Fibroblast of gingiva (primary cell): ENCODE data around the gene TLCD5.

Experiments
- DNase-seq: peaks from one replicate; pipeline ENCODE4 v3.0.0-alpha.2; 2011; ENCODE audit warnings: low read depth

TLCD5 gene

DNA sequence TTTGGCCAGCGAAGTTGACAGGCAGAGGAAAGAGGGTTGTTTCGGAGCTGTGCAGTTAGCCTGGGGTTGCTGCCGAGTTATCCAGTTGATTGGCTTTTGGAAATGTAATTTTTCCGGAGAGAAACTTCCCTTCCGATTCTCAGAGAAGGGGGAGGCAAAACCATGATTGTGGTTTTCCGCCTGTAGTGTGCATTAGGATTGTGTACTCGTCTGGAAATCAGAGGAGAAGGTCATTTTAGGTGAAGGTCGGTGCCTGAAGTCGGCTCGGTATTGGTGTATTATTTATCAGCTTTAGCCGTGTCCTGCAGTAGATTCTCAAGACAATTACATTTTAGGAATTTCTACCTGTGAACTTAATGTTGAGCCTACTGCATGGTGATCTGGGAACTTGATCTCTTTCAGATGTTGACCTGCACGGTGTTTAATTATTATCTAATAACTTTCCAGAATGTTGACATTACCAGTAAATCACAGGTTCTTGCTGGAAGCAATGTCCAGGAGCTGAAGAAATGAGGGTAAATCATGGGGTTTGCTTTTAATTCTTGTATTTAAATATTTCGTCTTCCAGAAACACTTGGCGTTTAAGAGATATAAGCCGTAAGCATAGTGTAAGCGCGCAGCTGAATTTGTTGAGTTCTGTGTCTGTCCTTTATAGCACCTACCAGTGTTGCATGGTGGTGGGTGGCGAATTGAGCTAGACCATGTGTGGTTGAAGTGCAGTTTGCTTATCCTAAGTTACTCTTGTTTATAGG lies 12.4 kb downstream of the TLCD5 start:
- no peak for DNase-seq

DNA sequence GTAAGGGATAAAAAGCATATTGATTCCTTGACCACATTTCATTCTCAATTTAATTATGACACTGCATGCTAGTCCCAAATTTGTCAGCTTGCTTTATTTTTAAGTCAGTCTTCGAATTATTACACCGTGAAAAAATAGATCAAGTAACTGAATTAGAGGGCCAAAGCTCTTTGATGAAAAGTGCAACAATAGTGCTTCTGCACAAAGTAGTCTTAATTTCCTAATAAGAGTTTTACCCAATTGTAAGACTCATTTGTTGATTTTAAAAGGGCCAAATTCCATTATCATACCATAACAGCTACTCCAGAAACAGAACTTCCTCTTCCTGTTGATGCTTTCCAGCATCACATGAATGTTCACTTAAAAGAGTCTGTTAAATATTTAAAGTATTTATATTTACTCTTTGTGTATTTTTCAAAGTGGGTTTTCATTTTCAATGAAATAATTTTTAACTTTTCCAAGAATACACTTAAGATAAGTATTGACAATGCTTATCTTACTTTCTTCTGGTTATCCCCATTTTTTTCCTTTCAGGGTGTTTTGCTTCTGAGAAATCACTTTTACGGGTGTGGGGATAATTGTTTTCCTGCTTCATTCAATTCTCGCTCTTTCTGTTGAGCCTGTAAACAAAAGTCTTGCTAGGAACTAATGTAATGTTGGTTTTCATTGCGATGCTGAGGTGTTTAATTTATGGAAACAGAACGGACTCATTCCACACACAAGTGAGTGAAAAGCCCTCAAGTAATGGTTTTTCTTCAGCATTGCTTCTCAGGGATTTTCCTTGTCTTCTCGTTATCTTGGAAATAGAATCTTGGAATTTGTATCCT lies 13.2 kb downstream of the TLCD5 start:
- peak; percentile 51 for DNase-seq

- DNase-seq: no peak
Observed at GRCh38 chr11:120339394-120339890, 14.3 kb downstream of the TLCD5 start.

DNA sequence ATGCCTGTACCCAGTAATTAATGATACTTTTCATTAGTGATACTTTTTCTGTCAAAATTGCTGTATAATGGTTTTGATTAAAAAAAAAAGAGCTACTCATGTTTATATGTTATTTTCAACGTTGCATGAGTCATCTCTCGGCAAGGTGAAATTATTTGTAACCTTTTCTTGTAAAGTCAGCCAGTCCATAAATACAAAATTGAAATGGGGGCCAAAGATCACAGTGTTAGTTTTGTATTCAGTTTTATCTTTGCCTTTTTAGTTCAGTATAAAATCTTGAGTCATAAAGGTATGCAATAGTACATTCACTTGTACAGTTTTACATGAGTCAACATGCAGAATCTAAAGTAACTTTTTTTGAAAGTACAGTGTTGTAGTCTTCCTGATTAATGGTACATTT lies 15.4 kb downstream of the TLCD5 start:
- no peak for DNase-seq

- DNase-seq: no peak
Observed at GRCh38 chr11:120342226-120342625, 17.1 kb downstream of the TLCD5 start.

DNA sequence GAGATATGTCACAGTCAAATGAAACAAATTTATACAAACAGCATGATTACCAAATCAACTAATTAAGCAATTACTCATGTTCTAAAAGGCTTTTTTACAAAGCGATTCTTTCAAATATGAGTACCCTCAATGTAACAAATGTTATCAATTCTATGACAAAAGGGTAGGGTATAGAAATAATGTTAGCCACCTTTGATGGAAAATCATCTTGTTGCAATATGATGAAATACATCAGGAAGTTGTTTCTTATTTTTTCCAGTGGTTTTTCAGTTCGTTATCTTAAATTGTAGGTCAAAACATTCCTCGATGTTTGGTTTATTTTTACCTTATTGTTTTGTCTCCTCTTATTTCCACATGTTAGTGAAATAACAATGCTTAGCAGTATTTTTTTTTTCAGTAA lies 17.6 kb downstream of the TLCD5 start:
- no peak for DNase-seq

DNA sequence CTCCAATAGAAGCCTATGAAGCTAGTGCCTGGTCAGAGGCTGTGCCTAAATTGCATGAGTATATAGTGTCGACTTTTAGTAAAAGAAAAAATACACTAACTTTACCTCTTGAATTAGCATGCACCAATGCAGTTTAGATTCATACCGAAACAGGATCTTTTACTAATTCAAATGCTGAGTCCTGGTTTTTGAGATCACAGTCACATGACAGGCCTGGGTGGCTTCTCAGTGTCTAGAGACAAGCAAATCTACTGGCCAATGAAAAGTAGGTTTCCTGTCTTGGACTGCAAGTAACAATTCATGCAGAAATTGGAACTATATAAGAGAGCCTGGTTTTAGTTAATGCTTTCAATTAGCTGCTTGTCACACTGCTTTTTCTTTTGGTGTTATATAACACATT lies 18.3 kb downstream of the TLCD5 start:
- no peak for DNase-seq

DNA sequence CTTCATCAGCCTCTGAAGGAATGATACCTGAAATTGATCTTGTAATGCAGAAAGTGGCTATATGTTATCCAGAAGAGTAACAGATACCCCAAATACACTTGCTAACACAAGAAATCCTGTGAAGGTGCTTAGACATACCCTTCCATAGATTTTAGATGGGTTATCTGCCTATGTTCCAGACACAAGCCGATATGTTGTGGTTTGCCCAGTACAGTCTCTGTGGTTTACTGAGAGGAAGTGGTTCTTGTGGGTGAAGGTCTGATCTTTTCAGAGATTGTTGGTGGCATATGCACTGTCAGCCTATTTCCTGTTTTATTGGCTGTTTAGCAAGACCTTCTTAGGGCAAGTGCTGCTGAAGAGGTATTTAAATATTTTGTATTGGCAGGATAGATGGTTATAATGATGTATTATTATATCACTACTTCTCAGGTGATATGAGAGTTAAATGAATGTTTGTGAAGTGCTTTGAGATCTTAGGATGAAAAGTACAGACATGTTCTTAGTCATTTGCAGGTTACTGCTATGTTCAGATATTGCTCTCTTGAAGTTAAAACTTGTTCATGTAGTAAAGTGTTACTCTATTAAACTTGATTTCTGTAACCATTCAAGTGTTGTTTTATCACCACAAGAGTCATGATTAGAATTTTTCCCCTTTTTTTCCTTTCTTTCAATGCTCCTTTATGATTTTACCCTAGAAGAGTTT lies 19.4 kb downstream of the TLCD5 start:
- no peak for DNase-seq

DNA sequence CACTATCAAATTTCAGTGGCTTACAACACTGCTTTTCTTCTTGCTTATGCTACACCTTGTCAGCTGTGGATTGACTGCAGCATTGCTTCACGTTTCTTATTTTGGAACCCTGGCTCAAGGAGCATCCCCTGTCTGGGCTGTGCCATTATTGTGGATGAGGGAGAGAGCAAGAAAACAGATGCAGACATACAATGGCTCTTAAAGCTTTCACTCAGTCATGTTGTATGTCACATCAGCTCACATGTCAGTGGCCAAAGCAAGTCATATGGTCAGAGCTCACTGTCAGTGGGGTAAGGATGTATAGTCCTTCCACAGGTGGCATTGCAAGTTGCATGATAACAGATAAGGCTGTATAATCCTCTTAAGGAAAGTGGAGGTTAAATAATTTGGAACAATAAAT lies 21.1 kb downstream of the TLCD5 start:
- no peak for DNase-seq

DNA sequence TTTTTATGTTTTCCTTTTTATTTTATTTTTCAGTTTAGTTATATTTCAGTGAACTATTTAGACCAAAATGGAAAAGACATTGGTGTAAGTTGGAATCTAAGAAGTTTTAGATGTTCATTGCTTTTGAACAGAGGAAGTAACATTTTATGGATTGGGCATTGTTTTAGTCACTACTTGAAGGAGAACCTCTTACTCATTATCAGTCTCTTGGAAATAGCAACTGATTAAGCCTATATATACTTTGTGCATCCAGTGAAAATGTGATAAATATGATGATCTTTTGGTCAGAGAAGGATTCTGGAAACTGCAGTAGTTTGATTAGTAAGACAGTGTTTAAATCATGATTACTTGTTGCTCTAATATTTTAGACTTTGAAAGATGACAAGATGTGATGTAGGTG lies 25.5 kb downstream of the TLCD5 start:
- no peak for DNase-seq

DNA sequence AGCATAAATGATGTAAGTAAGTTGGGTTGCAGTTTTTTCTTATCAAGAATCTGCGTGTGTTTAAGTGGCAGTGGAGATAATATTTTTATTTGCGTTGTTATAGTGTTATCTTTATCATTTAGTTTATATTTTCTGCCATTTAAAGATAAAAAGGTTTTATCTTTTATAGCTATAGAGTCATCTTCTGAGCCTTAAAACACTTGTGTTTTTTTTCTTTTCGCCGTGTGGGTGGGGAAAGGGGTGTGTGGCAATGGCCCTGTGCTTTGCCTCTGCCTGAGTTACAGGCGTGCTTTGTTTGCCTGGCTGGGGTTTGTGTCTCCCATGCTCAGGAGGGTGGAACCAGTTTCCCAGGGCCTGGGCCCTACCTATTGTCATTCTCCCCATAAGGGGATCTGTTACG lies 27.3 kb downstream of the TLCD5 start:
- no peak for DNase-seq

GRCh38 chr11:120354068-120354467 lies 29.0 kb downstream of the TLCD5 start:
- no peak for DNase-seq

GRCh38 chr11:120354779-120355178 lies 29.7 kb downstream of the TLCD5 start:
- no peak for DNase-seq

- DNase-seq: no peak
Observed at GRCh38 chr11:120357620-120358019, 32.5 kb downstream of the TLCD5 start.

DNA sequence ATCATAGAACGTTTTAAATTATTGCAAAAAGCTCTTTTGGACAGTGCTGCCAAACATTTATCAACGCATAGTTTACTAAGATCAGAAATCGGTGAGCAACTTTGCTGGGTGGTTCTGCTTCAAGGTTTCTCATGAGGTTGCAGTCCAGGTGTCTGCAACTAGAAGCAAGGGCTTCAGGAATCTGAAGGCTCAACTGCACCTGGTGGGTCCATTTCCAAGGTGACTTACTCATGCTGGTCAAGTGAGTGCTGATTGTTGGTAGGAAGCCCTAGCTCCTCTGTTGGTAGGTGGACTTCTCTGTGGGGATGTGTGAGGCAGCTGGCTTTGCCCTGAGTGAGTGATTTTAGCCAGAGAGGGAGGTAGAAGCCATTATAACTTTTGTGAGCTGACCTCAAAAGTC lies 33.6 kb downstream of the TLCD5 start:
- DNase-seq: no peak

GRCh38 chr11:120363436-120363835 lies 38.3 kb downstream of the TLCD5 start:
- no peak for DNase-seq

DNA sequence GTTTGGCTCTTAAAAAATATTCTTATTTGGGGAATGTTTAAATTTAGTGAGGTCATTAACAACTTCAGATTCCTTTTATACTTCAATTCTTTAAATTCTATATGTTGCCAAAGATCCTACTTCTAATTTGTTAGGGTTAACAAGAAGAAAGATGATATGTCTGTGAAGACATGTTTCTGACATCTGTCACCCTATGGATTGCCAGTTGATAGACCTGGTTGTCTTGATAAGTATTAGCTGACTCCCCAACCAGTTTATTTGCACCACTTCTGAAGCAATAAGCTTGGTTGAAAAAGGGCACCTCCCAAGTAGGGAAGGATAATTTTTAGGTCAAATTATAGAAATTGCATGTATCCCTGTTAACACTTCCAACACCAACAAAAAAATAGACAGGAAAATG lies 40.4 kb downstream of the TLCD5 start:
- no peak for DNase-seq

GRCh38 chr11:120372296-120372695 lies 47.2 kb downstream of the TLCD5 start:
- DNase-seq: no peak

- no peak for DNase-seq
Observed at GRCh38 chr11:120375076-120375475, 50.0 kb downstream of the TLCD5 start.

GRCh38 chr11:120376547-120377182 lies 51.6 kb downstream of the TLCD5 start:
- no peak for DNase-seq

DNA sequence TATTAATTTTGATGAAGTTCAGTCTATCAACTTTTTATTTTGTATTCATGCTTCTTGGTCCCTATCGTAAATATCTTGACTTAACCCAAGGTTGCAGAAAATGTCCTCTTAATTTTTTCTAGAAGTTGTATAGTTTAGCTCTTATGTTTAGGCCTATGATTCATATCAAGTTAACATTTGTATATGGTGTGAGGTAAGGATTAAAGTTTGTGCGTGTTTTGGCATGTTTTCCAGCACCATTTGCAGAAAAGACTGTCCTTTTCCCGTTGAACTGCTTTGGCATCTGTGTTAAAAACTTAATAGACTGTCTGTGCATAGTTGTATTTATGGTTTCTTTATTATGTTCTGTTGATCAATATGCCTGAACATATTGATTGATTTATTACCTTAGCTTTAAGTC lies 53.4 kb downstream of the TLCD5 start:
- no peak for DNase-seq

- DNase-seq: no peak
Observed at GRCh38 chr11:120381401-120381800, 56.3 kb downstream of the TLCD5 start.
